ENCODE data around the gene YTHDF1. TPM values are rescaled to one million over a fixed set of nuclear protein-coding genes. Genes with fewer than 3 reads are reported as not detected.

YTHDF1 gene
- total RNA-seq, 1 experiment from 2014 or later, result 196 TPM

- POLR2A ChIA-PET, result no interaction called here
- CTCF ChIA-PET, result interaction anchor here (1.1 kb wide), 1 partner anchor 8 kb away, joined by 4 read pairs; no protein-coding TSS in a partner anchor
- Histone ChIP-seq H3K9me3 (no peaks in the 10 kb centered on the region), H3K27me3 (replicated peaks; ENCODE audit: control insufficient read depth, insufficient read depth, low read length) (no peaks in the 10 kb centered on the region), H3K36me3 (ENCODE audit: control insufficient read depth, insufficient read depth, low read length) (no peaks in the 10 kb centered on the region), H3K4me1 (peaks cover 59% of the 10 kb centered on the region), H3K4me3 (ENCODE audit: low read depth, low read length) (no peak overlapping the region)
- TF ChIP-seq CTCF (IDR thresholded peaks at IDR 0.05; ENCODE audit: insufficient read depth in 1 of 2, low read depth in 1 of 2, low read length in 1 of 2, severe bottlenecking in 1 of 2, unreplicated experiment in 1 of 2), result no peak
- intact Hi-C loops (cut with micrococcal nuclease; ENCODE audit: unreplicated experiment), result no loop called here
- no peaks in the 10 kb centered on the region for H3K36me3 Mint-ChIP-seq (ENCODE audit: insufficient read depth, unreplicated experiment)
- H3K27me3 Mint-ChIP-seq (ENCODE audit: insufficient read depth, unreplicated experiment), result no peaks in the 10 kb centered on the region
- peaks cover 38% of the 10 kb centered on the region for H3K4me1 Mint-ChIP-seq (ENCODE audit: low read depth, unreplicated experiment)
- no peak overlapping the region for H3K4me3 Mint-ChIP-seq (ENCODE audit: unreplicated experiment)
- DNase-seq, result no peak
- BruUV-seq (replicated peaks), result no TSS peak
- H3K9me3 Mint-ChIP-seq (ENCODE audit: unreplicated experiment), result no peaks in the 10 kb centered on the region
- H3K27ac Mint-ChIP-seq (ENCODE audit: unreplicated experiment), result peak overlapping the region; percentile 54
These were observed 46.9 kb upstream of the YTHDF1 start for GRCh38 chr20:63262836-63263235.

- ChIA-PET POLR2A (no interaction called here), CTCF (interaction anchor here (0.9 to 3.5 kb wide), 4 partner anchors 16 to 39 kb away, joined by 3 to 14 read pairs (median 3); no protein-coding TSS in a partner anchor)
- DNase-seq, result no peak
- Mint-ChIP-seq H3K4me1 (ENCODE audit: low read depth, unreplicated experiment) (peaks cover 38% of the 10 kb centered on the region), H3K36me3 (ENCODE audit: insufficient read depth, unreplicated experiment) (no peaks in the 10 kb centered on the region), H3K27ac (ENCODE audit: unreplicated experiment) (peak overlapping the region; percentile 54), H3K4me3 (ENCODE audit: unreplicated experiment) (peak overlapping the region; percentile 4), H3K9me3 (ENCODE audit: unreplicated experiment) (no peaks in the 10 kb centered on the region), H3K27me3 (ENCODE audit: insufficient read depth, unreplicated experiment) (no peaks in the 10 kb centered on the region)
- Histone ChIP-seq H3K36me3 (ENCODE audit: control insufficient read depth, insufficient read depth, low read length) (no peaks in the 10 kb centered on the region), H3K9me3 (no peaks in the 10 kb centered on the region), H3K27me3 (replicated peaks; ENCODE audit: control insufficient read depth, insufficient read depth, low read length) (no peaks in the 10 kb centered on the region), H3K4me3 (ENCODE audit: low read depth, low read length) (no peak overlapping the region), H3K4me1 (peaks cover 52% of the 10 kb centered on the region)
- TF ChIP-seq CTCF (IDR thresholded peaks at IDR 0.05; ENCODE audit: insufficient read depth in 1 of 2, low read depth in 1 of 2, low read length in 1 of 2, severe bottlenecking in 1 of 2, unreplicated experiment in 1 of 2), result no peak
- BruUV-seq (replicated peaks), result no TSS peak
- intact Hi-C loops (cut with micrococcal nuclease; ENCODE audit: unreplicated experiment), result loop anchor here (1.0 kb wide), 1 partner anchor 10 kb away; the partner anchor contains the start of gene ARFGAP1
These were observed 46.0 kb upstream of the YTHDF1 start for GRCh38 chr20:63261795-63262528.

- Mint-ChIP-seq H3K4me1 (ENCODE audit: low read depth, unreplicated experiment) (peaks cover 43% of the 10 kb centered on the region), H3K27me3 (ENCODE audit: insufficient read depth, unreplicated experiment) (no peaks in the 10 kb centered on the region), H3K9me3 (ENCODE audit: unreplicated experiment) (no peaks in the 10 kb centered on the region), H3K27ac (ENCODE audit: unreplicated experiment) (peak overlapping the region; percentile 54), H3K36me3 (ENCODE audit: insufficient read depth, unreplicated experiment) (no peaks in the 10 kb centered on the region), H3K4me3 (ENCODE audit: unreplicated experiment) (peak overlapping the region; percentile 4)
- POLR2A ChIA-PET, result no interaction called here
- no TSS peak for BruUV-seq (replicated peaks)
- peak; percentile 74 to 78 for DNase-seq
- Histone ChIP-seq H3K4me1 (peaks cover 59% of the 10 kb centered on the region), H3K27me3 (replicated peaks; ENCODE audit: control insufficient read depth, insufficient read depth, low read length) (no peaks in the 10 kb centered on the region), H3K9me3 (no peaks in the 10 kb centered on the region), H3K4me3 (ENCODE audit: low read depth, low read length) (no peak overlapping the region), H3K36me3 (ENCODE audit: control insufficient read depth, insufficient read depth, low read length) (no peaks in the 10 kb centered on the region)
- intact Hi-C loops (cut with micrococcal nuclease; ENCODE audit: unreplicated experiment), result loop anchor here (1.0 kb wide), 1 partner anchor 11 kb away; the partner anchor contains the start of gene ARFGAP1
- TF ChIP-seq CTCF (IDR thresholded peaks at IDR 0.05; ENCODE audit: insufficient read depth in 1 of 2, low read depth in 1 of 2, low read length in 1 of 2, severe bottlenecking in 1 of 2, unreplicated experiment in 1 of 2), result no peak
- CTCF ChIA-PET, result interaction anchor here (0.9 to 3.5 kb wide), 4 partner anchors 15 to 38 kb away, joined by 3 to 14 read pairs (median 3); no protein-coding TSS in a partner anchor
These were observed 45.3 kb upstream of the YTHDF1 start for GRCh38 chr20:63261060-63261794.

All from Caco-2 (cell line).